T-cell (primary cell): Measurements from ENCODE around the gene HTR3C. TPM values are rescaled to one million over a fixed set of nuclear protein-coding genes. Genes with fewer than 3 reads are reported as not detected.
A peak's percentile ranks its signal among the peaks of the same experiment; 100 is the strongest.
"Not testable (repeated sequence)": the region's sequence is repeated elsewhere in the genome, so short reads cannot be mapped to it uniquely, and the experiment has no call there.

ENCODE experiments used
- ATAC-seq, 4 experiments: fragments of 200-7000 bp in 3 of 4; fragments of 150-1000 bp in 1 of 4; cut with Tn5 transposase; replicated peaks in 1 of 4; 1 replicate in 3 of 4; 2 replicates in 1 of 4; pipeline ENCODE4 v1.10.0; 2021; ENCODE audit warnings: moderate library complexity in 3 of 4, mild to moderate bottlenecking in 2 of 4, moderate number of reproducible peaks in 1 of 4
- CTCF ChIA-PET, 2 donors: fragments of 300-600 bp; sonication (Branson Sonifier 250); formaldehyde crosslinking; loops; one replicate each; lab custom pipeline; 2022; ENCODE audit warnings: antibody characterized with exemption in 2 of 2; lab: Charles Lee
- POLR2A ChIA-PET, 2 donors: fragments of 300-600 bp; sonication (Branson Sonifier 250); formaldehyde crosslinking; loops; one replicate each; lab custom pipeline; 2022; ENCODE audit warnings: antibody characterized with exemption in 2 of 2; lab: Charles Lee
- DNase-seq, 35 experiments: peaks; one replicate each; pipeline versions ENCODE4 v3.0.0 to v3.0.0-alpha.2; 2013 to 2023
- H3K27ac ChIP-seq: one replicate; pipeline ENCODE4 v1.5.1; 2013; ENCODE audit warnings: low read length
- H3K27me3 ChIP-seq, 2 experiments: replicated peaks in 1 of 2; 1 replicate in 1 of 2; 2 replicates in 1 of 2; pipeline versions ENCODE4 v1.6.1 to v1.7.0; 2013; ENCODE audit warnings: low read length in 1 of 2, mixed read lengths in 1 of 2; ENCODE audit not compliant: control insufficient read depth in 2 of 2, insufficient read depth in 2 of 2; ENCODE audit errors: extremely low read depth in 1 of 2
- H3K36me3 ChIP-seq, 2 donors: 1 replicate in 1 of 2; 2 replicates in 1 of 2; pipeline versions ENCODE4 v1.6.1 to v1.7.0; 2013; ENCODE audit warnings: low read length in 1 of 2; ENCODE audit not compliant: control insufficient read depth in 2 of 2, insufficient read depth in 1 of 2; ENCODE audit errors: extremely low read depth in 1 of 2
- H3K4me1 ChIP-seq, 2 experiments: 1 replicate in 1 of 2; 2 replicates in 1 of 2; pipeline versions ENCODE4 v1.6.1 to v1.7.0; 2013; ENCODE audit warnings: low read length in 2 of 2, mixed read lengths in 1 of 2; ENCODE audit not compliant: insufficient read depth in 2 of 2, control insufficient read depth in 1 of 2; ENCODE audit errors: extremely low read depth in 1 of 2
- H3K4me3 ChIP-seq, 2 donors: 1 replicate in 1 of 2; 2 replicates in 1 of 2; pipeline versions ENCODE4 v1.5.1 to v1.7.0; 2013; ENCODE audit warnings: mild to moderate bottlenecking in 2 of 2, low read length in 1 of 2, moderate library complexity in 1 of 2; ENCODE audit not compliant: control insufficient read depth in 1 of 2; ENCODE audit errors: extremely low read depth in 1 of 2
- H3K9me3 ChIP-seq: 2 replicates; pipeline ENCODE4 v1.7.0; 2013
- H3K27ac Mint-ChIP-seq, 2 donors: one replicate each; pipeline ENCODE4 v1.8.0; 2020 to 2021; ENCODE audit warnings: mild to moderate bottlenecking in 2 of 2, mixed read lengths in 2 of 2
- H3K27me3 Mint-ChIP-seq, 2 donors: one replicate each; pipeline ENCODE4 v1.8.0; 2021 to 2022; ENCODE audit warnings: mixed read lengths in 2 of 2
- H3K36me3 Mint-ChIP-seq: one replicate; pipeline ENCODE4 v1.8.0; 2021; ENCODE audit warnings: mixed read lengths
- H3K4me1 Mint-ChIP-seq, 3 donors: one replicate each; pipeline ENCODE4 v1.8.0; 2020 to 2022; ENCODE audit warnings: mixed read lengths in 3 of 3, mild to moderate bottlenecking in 1 of 3
- H3K4me3 Mint-ChIP-seq, 3 donors: one replicate each; pipeline ENCODE4 v1.8.0; 2020 to 2022; ENCODE audit warnings: mild to moderate bottlenecking in 3 of 3, mixed read lengths in 3 of 3, moderate library complexity in 3 of 3
- H3K9me3 Mint-ChIP-seq, 3 donors: one replicate each; pipeline ENCODE4 v1.8.0; 2020 to 2022; ENCODE audit warnings: mixed read lengths in 3 of 3
- WGBS: methylation state at CpG from one replicate; pipeline ENCODE4 v1.1.5; 2013; ENCODE audit warnings: missing lambda C conversion rate; ENCODE audit not compliant: insufficient coverage; 5-methylcytosine and 5-hydroxymethylcytosine counted together
- total RNA-seq, 35 experiments: library from RNA in 6 of 35; stranded (reverse) in 6 of 35; fragments of 120-200 nt in 1 of 35; gene quantifications; one replicate each; pipeline versions ENCODE4 v1.2.1 to v1.2.4 and lab custom pipeline; 2013 to 2026

The HTR3C gene, protein sequence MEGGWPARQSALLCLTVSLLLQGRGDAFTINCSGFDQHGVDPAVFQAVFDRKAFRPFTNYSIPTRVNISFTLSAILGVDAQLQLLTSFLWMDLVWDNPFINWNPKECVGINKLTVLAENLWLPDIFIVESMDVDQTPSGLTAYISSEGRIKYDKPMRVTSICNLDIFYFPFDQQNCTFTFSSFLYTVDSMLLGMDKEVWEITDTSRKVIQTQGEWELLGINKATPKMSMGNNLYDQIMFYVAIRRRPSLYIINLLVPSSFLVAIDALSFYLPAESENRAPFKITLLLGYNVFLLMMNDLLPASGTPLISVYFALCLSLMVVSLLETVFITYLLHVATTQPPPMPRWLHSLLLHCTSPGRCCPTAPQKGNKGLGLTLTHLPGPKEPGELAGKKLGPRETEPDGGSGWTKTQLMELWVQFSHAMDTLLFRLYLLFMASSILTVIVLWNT
- total RNA-seq (not detected), total RNA-seq (lab: John Stamatoyannopoulos, UW) (0 reads per million in 29 experiments)
- total RNA-seq (2013) = not detected

DNA sequence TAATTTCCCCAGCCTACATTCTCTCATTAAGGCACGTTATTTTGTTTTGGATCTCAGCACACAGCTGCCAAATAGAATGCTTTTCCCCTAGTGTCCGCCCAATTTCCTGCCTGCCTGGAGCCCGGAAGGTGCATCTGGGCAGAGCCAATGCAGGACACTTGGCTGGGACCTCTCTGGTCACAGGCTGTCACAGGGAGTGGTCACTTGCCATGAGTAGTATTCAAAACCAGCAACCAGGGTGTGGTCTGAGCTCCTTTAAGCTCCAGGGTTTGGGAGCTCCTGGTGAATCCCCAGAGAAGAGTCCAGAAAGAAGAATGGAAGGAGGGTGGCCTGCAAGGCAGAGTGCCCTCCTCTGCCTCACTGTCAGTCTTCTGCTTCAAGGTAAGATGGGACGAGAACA lies at the start of gene HTR3C:
TSS of gene HTR3C (plus strand) at position 281 of the 400 bp plus-strand sequence. CDS start at position 315, 34 bp downstream.
- H3K27ac Mint-ChIP-seq = no peak within 1 kb of the TSS
- 79% methylated on average over 3 of the region's 4 CpGs for WGBS
- DNase-seq = no peak

DNA sequence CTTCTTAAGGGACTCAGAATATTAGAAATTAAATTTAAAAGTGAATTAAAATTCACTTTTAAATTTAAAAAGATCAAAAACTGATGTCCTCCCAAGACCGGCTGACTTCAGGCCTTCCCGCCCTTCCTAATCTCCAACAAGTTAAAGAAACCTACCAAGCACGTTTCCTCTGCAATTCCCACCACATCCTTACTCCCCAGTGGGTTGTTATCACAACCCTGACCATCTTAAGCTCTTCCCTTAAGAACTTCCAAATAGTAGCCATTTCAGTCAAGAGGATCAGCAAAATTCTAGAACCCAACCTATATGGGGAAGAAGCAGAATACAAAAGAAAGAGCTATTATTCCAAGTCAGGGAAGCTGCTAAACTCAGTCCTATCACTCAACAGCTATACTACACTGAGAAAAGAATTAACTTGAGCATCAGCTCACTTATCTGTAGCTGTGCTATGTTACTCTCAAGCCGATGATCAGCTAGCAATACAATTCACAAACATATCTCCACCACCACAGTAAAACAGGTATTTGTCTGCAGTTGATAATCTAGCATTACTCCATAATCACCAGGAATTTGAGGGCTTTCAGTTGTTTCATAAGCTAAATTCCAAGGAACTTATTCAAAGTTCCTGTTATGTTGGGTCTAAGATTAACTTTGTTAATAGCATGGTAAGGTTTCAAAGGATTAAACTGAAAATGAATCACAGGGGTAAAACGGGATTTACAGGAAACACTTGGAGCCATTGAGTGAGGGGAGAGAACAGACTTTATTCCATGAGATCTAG lies 49.5 kb upstream of the HTR3C start:
- Mint-ChIP-seq H3K27me3 (no peaks in the 10 kb centered on the region), H3K4me1 (peaks cover 9 to 21% (median 14%) of the 10 kb centered on the region in 3 donors), H3K27ac (no peak overlapping the region), H3K4me3 (no peak overlapping the region), H3K36me3 (peaks cover 26% of the 10 kb centered on the region), H3K9me3 (no peaks in the 10 kb centered on the region)
- Histone ChIP-seq H3K4me3 (no peak overlapping the region), H3K9me3 (no peaks in the 10 kb centered on the region), H3K36me3 (peaks cover 4 to 7% of the 10 kb centered on the region in 2 donors), H3K4me1 (peaks cover 0 to 3% of the 10 kb centered on the region in 2 experiments), H3K27ac (no peak overlapping the region), H3K27me3 (no peaks in the 10 kb centered on the region)
- WGBS = 100% methylated on average over 3 of the region's 5 CpGs
- CTCF ChIA-PET = interaction anchor here (0.5 to 1.0 kb wide), 2 partner anchors 54 to 222 kb away, joined by 3 to 4 read pairs; no protein-coding TSS in a partner anchor
- POLR2A ChIA-PET = no interaction called here
- ATAC-seq = no peak
- no peak for DNase-seq

More for the DNA sequence above, at the start of gene HTR3C:
- Histone ChIP-seq H3K36me3 (no peaks in the 10 kb centered on the region), H3K4me1 (no peaks in the 10 kb centered on the region), H3K9me3 (no peaks in the 10 kb centered on the region), H3K27me3 (peaks cover 0 to 5% of the 10 kb centered on the region in 2 experiments), H3K27ac (no peak within 1 kb of the TSS), H3K4me3 (no peak within 1 kb of the TSS)
- no peaks in the 10 kb centered on the region for H3K4me1 Mint-ChIP-seq
- ChIA-PET CTCF (no interaction called here), POLR2A (no interaction called here)
- peaks cover 15 to 22% of the 10 kb centered on the region in 2 donors for H3K27me3 Mint-ChIP-seq
- no peak within 1 kb of the TSS for H3K4me3 Mint-ChIP-seq
- ATAC-seq = no peak
- no peaks in the 10 kb centered on the region for H3K36me3 Mint-ChIP-seq
- H3K9me3 Mint-ChIP-seq = no peaks in the 10 kb centered on the region

DNA sequence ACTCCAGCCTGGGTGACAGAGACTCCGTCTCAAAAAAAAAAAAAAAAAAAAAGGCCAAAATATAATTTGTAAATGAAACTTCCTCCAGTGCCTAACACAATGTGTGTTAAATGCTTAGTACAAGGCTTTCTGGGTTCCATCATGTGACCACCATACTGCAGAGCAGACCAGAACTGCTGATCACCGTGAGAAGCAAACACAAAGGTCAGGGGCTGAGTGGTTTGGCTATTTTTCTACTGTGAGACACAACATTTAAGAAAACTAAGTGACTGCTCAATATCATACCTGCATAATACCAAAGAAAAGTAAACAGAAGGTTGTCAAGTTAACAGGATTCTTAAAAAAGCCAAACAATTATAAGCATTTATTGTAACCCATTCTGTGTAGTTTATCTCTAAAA lies 48.4 kb upstream of the HTR3C start:
- H3K27me3 ChIP-seq = no peaks in the 10 kb centered on the region
- no peak for DNase-seq
- WGBS = no CpG with 5 or more reads among the region's 2 CpGs
- no peak for ATAC-seq
- H3K4me3 ChIP-seq = no peak overlapping the region
- Mint-ChIP-seq H3K27me3 (no peaks in the 10 kb centered on the region), H3K9me3 (no peaks in the 10 kb centered on the region), H3K4me1 (peaks cover 9 to 21% (median 14%) of the 10 kb centered on the region in 3 donors), H3K36me3 (peaks cover 26% of the 10 kb centered on the region), H3K4me3 (no peak overlapping the region), H3K27ac (no peak overlapping the region)
- H3K9me3 ChIP-seq = no peaks in the 10 kb centered on the region
- peaks cover 0 to 3% of the 10 kb centered on the region in 2 experiments for H3K4me1 ChIP-seq
- ChIA-PET POLR2A (no interaction called here), CTCF (no interaction called here)
- no peak overlapping the region for H3K27ac ChIP-seq
- peaks cover 7 to 13% of the 10 kb centered on the region in 2 donors for H3K36me3 ChIP-seq

DNA sequence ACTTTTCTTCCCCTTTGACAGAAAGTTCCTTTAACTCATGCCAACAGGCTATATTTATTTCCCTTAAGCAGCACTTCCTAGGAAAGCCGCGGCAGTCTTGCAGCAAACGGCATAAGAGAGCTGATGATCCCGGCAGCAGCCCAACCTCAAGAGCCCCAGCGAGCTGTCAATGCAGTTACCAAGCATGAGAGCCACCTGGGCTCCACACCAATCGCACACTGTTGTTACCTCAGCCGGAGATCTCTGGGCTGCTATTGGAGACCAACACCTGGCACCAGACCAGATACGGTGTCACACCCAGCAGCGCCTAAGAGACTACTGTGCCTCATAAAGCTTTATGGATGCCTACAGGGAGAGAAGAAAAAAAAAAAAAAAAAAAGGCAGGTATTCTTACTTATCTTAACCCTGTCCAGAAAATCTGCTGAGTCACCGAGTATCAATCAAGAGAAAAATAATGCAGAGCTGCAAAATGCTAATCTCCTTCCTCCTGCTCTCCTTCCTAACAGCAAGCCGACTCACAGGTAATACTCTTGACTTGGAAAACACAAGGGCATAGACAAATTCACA lies 46.8 kb upstream of the HTR3C start:
- DNase-seq (peak in 18 of 35 experiments; percentile 5 to 43 (median 14)), ATAC-seq (peak in 3 of 4 experiments; percentile 38 to 90 (median 46))
- no peaks in the 10 kb centered on the region for H3K27me3 ChIP-seq
- CTCF ChIA-PET = interaction anchor here (0.6 to 1.9 kb wide), 5 partner anchors 10 to 231 kb away, joined by 3 to 6 read pairs (median 4); partner anchors contain the start of gene ABCC5 (in 1 of the 2)
- Mint-ChIP-seq H3K36me3 (peaks cover 29% of the 10 kb centered on the region), H3K27ac (no peak overlapping the region), H3K4me3 (no peak overlapping the region), H3K27me3 (no peaks in the 10 kb centered on the region), H3K4me1 (peaks cover 9 to 21% (median 14%) of the 10 kb centered on the region in 3 donors), H3K9me3 (no peaks in the 10 kb centered on the region)
- H3K4me1 ChIP-seq = peaks cover 0 to 3% of the 10 kb centered on the region in 2 experiments
- 48% methylated on average over 6 of the region's 11 CpGs for WGBS
- no peak overlapping the region for H3K4me3 ChIP-seq
- H3K9me3 ChIP-seq = no peaks in the 10 kb centered on the region
- H3K36me3 ChIP-seq = peaks cover 9 to 13% of the 10 kb centered on the region in 2 donors
- no peak overlapping the region for H3K27ac ChIP-seq
- POLR2A ChIA-PET = interaction anchor here (0.6 kb wide), 3 partner anchors 9 to 158 kb away, joined by 3 to 6 read pairs (median 4); no protein-coding TSS in a partner anchor

DNA sequence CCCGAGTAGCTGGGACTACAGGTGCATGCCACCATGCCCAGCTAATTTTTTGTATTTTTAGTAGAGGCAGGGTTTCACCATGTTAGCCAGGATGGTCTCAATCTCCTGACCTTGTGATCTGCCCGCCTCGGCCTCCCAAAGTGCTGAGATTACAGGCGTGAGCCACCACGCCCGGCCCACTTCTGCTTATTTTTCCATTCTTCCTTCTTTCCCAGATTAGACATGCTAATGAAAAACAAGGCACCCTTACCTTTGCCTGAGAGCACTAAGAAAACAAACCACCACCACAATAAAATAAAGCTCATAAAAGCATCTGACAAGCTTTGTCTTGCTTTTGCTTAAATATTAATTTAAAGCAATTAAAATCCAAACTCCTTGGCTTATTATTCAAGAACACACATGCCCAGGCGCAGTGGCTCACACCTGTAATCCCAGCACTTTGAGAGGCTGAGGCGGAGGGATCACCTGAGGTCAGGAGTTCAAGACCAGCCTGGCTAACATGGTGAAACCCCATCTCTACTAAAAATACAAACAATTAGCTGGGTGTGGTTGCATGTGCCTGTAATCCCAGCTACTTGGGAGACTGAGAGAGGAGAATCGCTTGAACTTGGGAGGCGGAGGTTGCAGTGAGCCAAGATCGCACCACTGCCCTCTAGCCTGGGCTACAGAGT lies 45.6 kb upstream of the HTR3C start:
- ATAC-seq, H3K27me3 ChIP-seq, H3K27ac ChIP-seq, H3K27me3 Mint-ChIP-seq, H3K4me3 Mint-ChIP-seq, DNase-seq, H3K4me1 ChIP-seq, H3K4me3 ChIP-seq, H3K9me3 ChIP-seq, H3K9me3 Mint-ChIP-seq, H3K27ac Mint-ChIP-seq: not testable (repeated sequence)
- ChIA-PET POLR2A (interaction anchor here in 1 of 2 donors (0.5 kb wide), 1 partner anchor 107 kb away, joined by 5 read pairs; no protein-coding TSS in a partner anchor), CTCF (interaction anchor here in 1 of 2 donors (1.5 to 1.9 kb wide), 2 partner anchors 9 to 11 kb away, joined by 4 to 6 read pairs; partner anchors contain the start of gene ABCC5)
- H3K36me3 ChIP-seq = peaks cover 13 to 15% of the 10 kb centered on the region in 2 donors
- 100% methylated on average over 2 of the region's 11 CpGs for WGBS
- Mint-ChIP-seq H3K36me3 (peaks cover 36% of the 10 kb centered on the region), H3K4me1 (peaks cover 9 to 21% (median 14%) of the 10 kb centered on the region in 3 donors)
